Glutamatergic neuron (in vitro differentiated cells): ENCODE results near the gene NACA. TPM values are rescaled to one million over a fixed set of nuclear protein-coding genes. Genes with fewer than 3 reads are reported as not detected.
A peak's percentile ranks its signal among the peaks of the same experiment; 100 is the strongest.

ENCODE experiments used
- DNase-seq: peaks from one replicate; pipeline ENCODE4 v3.0.0; 2022
- H3K27ac Mint-ChIP-seq: one replicate; pipeline ENCODE4 v1.8.0; 2020; ENCODE audit warnings: mild to moderate bottlenecking, mixed read lengths, inconsistent platforms; ENCODE audit not compliant: unreplicated experiment
- H3K27me3 Mint-ChIP-seq: one replicate; pipeline ENCODE4 v1.8.0; 2020; ENCODE audit warnings: mild to moderate bottlenecking, moderate library complexity, mixed read lengths, inconsistent platforms; ENCODE audit not compliant: unreplicated experiment
- H3K36me3 Mint-ChIP-seq: one replicate; pipeline ENCODE4 v1.8.0; 2020; ENCODE audit warnings: mild to moderate bottlenecking, mixed read lengths, inconsistent platforms; ENCODE audit not compliant: unreplicated experiment
- H3K4me1 Mint-ChIP-seq: one replicate; pipeline ENCODE4 v1.8.0; 2020; ENCODE audit warnings: mild to moderate bottlenecking, low read depth, mixed read lengths, inconsistent platforms; ENCODE audit not compliant: unreplicated experiment
- H3K4me3 Mint-ChIP-seq: one replicate; pipeline ENCODE4 v1.8.0; 2020; ENCODE audit warnings: mild to moderate bottlenecking, mixed read lengths, inconsistent platforms; ENCODE audit not compliant: unreplicated experiment
- H3K9me3 Mint-ChIP-seq: one replicate; pipeline ENCODE4 v1.8.0; 2020; ENCODE audit warnings: mild to moderate bottlenecking, moderate library complexity, mixed read lengths, inconsistent platforms; ENCODE audit not compliant: unreplicated experiment
- CTCF ChIP-seq: fragments of 200-600 bp; sonication (generic); IDR thresholded peaks from one replicate; pipeline ENCODE4 v1.5.0; 2021; ENCODE audit not compliant: partially characterized antibody, unreplicated experiment
- total RNA-seq: library from RNA; stranded (reverse); fragmentation: NEBNext Ultra II Directional; extraction: Animal tissue kit (Norgen Biotek cat#: 25700); gene quantifications from one replicate; pipeline ENCODE4 v1.2.1, GENCODE V29; 2021; ENCODE audit not compliant: unreplicated experiment

Gene NACA
- total RNA-seq, 1 donor from 2014 or later = 589 TPM

- Mint-ChIP-seq H3K9me3 (peaks cover 13% of the 10 kb centered on the region), H3K27ac (no peak overlapping the region), H3K27me3 (peaks cover 7% of the 10 kb centered on the region), H3K36me3 (no peaks in the 10 kb centered on the region), H3K4me1 (peaks cover 12% of the 10 kb centered on the region), H3K4me3 (no peak overlapping the region)
- no peak for TF ChIP-seq CTCF
- no peak for DNase-seq
Measured at GRCh38 chr12:56682323-56682722, 42.8 kb downstream of the NACA start.

DNA sequence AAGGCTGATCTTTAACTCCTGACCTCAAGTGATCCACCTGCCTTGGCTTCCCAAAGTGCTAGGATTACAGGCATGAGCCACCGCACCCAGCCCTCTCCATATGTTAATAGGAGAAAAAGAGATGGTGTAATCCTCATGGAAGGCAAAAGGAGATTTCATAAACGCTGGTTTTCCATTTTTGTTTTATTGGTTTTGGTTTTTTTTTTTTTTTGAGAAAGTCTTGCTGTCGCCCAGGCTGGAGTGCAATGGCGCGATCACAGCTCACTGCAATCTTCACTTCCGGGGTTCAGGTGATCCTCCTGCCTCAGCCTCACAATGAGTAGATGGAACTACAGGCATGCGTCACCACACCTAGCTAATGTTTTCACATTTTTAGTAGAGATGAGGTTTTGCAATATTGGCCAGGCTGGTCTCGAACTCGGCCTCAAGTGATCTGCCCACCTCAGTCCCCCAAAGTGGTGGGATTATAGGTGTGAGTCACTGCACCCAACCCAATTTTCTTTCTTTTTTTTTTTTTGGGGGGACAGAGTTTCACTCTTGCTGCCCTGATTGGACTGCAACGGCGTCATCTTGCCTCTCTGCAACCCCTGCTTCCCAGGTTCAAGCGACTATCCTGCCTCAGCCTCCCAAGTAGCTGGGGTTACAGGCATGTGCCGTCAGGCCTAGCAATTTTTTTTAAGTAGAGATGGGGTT is 45.1 kb downstream of the NACA start:
- peaks cover 7% of the 10 kb centered on the region for H3K9me3 Mint-ChIP-seq
- peaks cover 12% of the 10 kb centered on the region for H3K4me1 Mint-ChIP-seq
- no peaks in the 10 kb centered on the region for H3K36me3 Mint-ChIP-seq
- TF ChIP-seq CTCF = no peak
- H3K27ac Mint-ChIP-seq = no peak overlapping the region
- peaks cover 4% of the 10 kb centered on the region for H3K27me3 Mint-ChIP-seq
- no peak overlapping the region for H3K4me3 Mint-ChIP-seq
- no peak for DNase-seq

GRCh38 chr12:56678852-56679251 is 46.2 kb downstream of the NACA start:
- H3K27ac Mint-ChIP-seq = peak overlapping the region; percentile 17
- H3K36me3 Mint-ChIP-seq = no peaks in the 10 kb centered on the region
- H3K4me1 Mint-ChIP-seq = peaks cover 2% of the 10 kb centered on the region
- no peak for TF ChIP-seq CTCF
- no peak for DNase-seq
- H3K27me3 Mint-ChIP-seq = peaks cover under 1% of the 10 kb centered on the region
- H3K9me3 Mint-ChIP-seq = no peaks in the 10 kb centered on the region
- H3K4me3 Mint-ChIP-seq = no peak overlapping the region

- H3K9me3 Mint-ChIP-seq = no peaks in the 10 kb centered on the region
- H3K4me1 Mint-ChIP-seq = peaks cover 1% of the 10 kb centered on the region
- no peak for DNase-seq
- H3K27ac Mint-ChIP-seq = no peak overlapping the region
- no peak for TF ChIP-seq CTCF
- H3K27me3 Mint-ChIP-seq = no peaks in the 10 kb centered on the region
- H3K4me3 Mint-ChIP-seq = no peak overlapping the region
- no peaks in the 10 kb centered on the region for H3K36me3 Mint-ChIP-seq
Measured at GRCh38 chr12:56677680-56678079, 47.4 kb downstream of the NACA start.

- Mint-ChIP-seq H3K36me3 (no peaks in the 10 kb centered on the region), H3K4me3 (no peak overlapping the region), H3K27ac (no peak overlapping the region), H3K4me1 (peaks cover under 1% of the 10 kb centered on the region), H3K27me3 (no peaks in the 10 kb centered on the region), H3K9me3 (no peaks in the 10 kb centered on the region)
- no peak for DNase-seq
- no peak for TF ChIP-seq CTCF
Measured at GRCh38 chr12:56676851-56677580, 48.1 kb downstream of the NACA start.
